Neural progenitor cell (in vitro differentiated cells): ENCODE measurements around the gene RGS11. TPM values are rescaled to one million over a fixed set of nuclear protein-coding genes. Genes with fewer than 3 reads are reported as not detected.

Source experiments
- DNase-seq: peaks from one replicate; pipeline ENCODE4 v3.0.0-alpha.2; 2016; ENCODE audit warnings: low spot score
- H2AFZ ChIP-seq: fragments of 200-600 bp; sonication (generic); replicated peaks from 2 replicates; pipeline ENCODE4 v1.6.1; 2016; ENCODE audit warnings: antibody characterized with exemption
- H3F3A ChIP-seq: fragments of 200-600 bp; sonication (generic); 2 replicates; pipeline ENCODE4 v1.6.1; 2016; ENCODE audit warnings: antibody characterized with exemption, low read depth
- H3K27ac ChIP-seq: fragments of 200-600 bp; sonication (generic); 2 replicates; pipeline ENCODE4 v1.5.1; 2016; ENCODE audit warnings: mild to moderate bottlenecking
- H3K27me3 ChIP-seq: fragments of 200-600 bp; sonication (generic); 2 replicates; pipeline ENCODE4 v1.6.1; 2016; ENCODE audit warnings: mild to moderate bottlenecking, moderate library complexity
- H3K36me3 ChIP-seq: fragments of 200-600 bp; sonication (generic); 2 replicates; pipeline ENCODE4 v1.5.1; 2016
- H3K4me1 ChIP-seq: fragments of 200-600 bp; sonication (generic); 2 replicates; pipeline ENCODE4 v1.6.1; 2016; ENCODE audit warnings: mixed run types
- H3K4me2 ChIP-seq: fragments of 200-600 bp; sonication (generic); 2 replicates; pipeline ENCODE4 v1.6.1; 2016
- H3K4me3 ChIP-seq: fragments of 200-600 bp; sonication (generic); 2 replicates; pipeline ENCODE4 v1.5.1; 2016
- H3K79me2 ChIP-seq: fragments of 200-600 bp; sonication (generic); 2 replicates; pipeline ENCODE4 v1.6.1; 2016; ENCODE audit warnings: low read depth
- H3K9ac ChIP-seq: fragments of 200-600 bp; sonication (generic); 2 replicates; pipeline ENCODE4 v1.6.1; 2016
- H3K9me3 ChIP-seq: fragments of 200-600 bp; sonication (generic); 2 replicates; pipeline ENCODE4 v1.5.1; 2016; ENCODE audit warnings: low read depth
- H4K20me1 ChIP-seq: fragments of 200-600 bp; sonication (generic); 2 replicates; pipeline ENCODE4 v1.6.1; 2016; ENCODE audit warnings: low read depth
- H3K27ac Mint-ChIP-seq: 3 replicates; pipeline ENCODE4 v1.8.0; 2021; ENCODE audit warnings: mixed read lengths
- H3K27me3 Mint-ChIP-seq: 2 replicates; pipeline ENCODE4 v1.8.0; 2022; ENCODE audit warnings: low read depth, mild to moderate bottlenecking, inconsistent platforms, moderate library complexity, mixed read lengths; ENCODE audit not compliant: insufficient read depth
- H3K36me3 Mint-ChIP-seq: 3 replicates; pipeline ENCODE4 v1.8.0; 2021; ENCODE audit warnings: mixed read lengths
- H3K4me1 Mint-ChIP-seq: 3 replicates; pipeline ENCODE4 v1.8.0; 2021; ENCODE audit warnings: mixed read lengths
- H3K4me3 Mint-ChIP-seq: 3 replicates; pipeline ENCODE4 v1.8.0; 2021; ENCODE audit warnings: mild to moderate bottlenecking, moderate library complexity, mixed read lengths
- H3K9me3 Mint-ChIP-seq: 3 replicates; pipeline ENCODE4 v1.8.0; 2020; ENCODE audit warnings: mixed read lengths
- CTCF ChIP-seq: fragments of 200-600 bp; sonication (generic); IDR thresholded peaks from 2 replicates; pipeline ENCODE4 v1.5.1; 2017; ENCODE audit warnings: antibody characterized with exemption, mild to moderate bottlenecking
- EZH2 ChIP-seq: fragments of 200-600 bp; sonication (generic); IDR thresholded peaks from 2 replicates; pipeline ENCODE4 v1.6.1; 2017; ENCODE audit warnings: antibody characterized with exemption, mild to moderate bottlenecking, moderate library complexity
- EZH2phosphoT487 ChIP-seq: fragments of 200-600 bp; sonication (generic); IDR thresholded peaks from 2 replicates; pipeline ENCODE4 v1.6.1; 2017; ENCODE audit warnings: antibody characterized with exemption
- total RNA-seq: library from RNA; depleted of rRNA; stranded (reverse); fragments of >200 nt; gene quantifications from 2 replicates; pipeline ENCODE4 v1.2.3, GENCODE V29; 2015; ENCODE audit warnings: low replicate concordance

Gene RGS11
- total RNA-seq, 1 donor from 2014 or later = 0.52 TPM

DNA sequence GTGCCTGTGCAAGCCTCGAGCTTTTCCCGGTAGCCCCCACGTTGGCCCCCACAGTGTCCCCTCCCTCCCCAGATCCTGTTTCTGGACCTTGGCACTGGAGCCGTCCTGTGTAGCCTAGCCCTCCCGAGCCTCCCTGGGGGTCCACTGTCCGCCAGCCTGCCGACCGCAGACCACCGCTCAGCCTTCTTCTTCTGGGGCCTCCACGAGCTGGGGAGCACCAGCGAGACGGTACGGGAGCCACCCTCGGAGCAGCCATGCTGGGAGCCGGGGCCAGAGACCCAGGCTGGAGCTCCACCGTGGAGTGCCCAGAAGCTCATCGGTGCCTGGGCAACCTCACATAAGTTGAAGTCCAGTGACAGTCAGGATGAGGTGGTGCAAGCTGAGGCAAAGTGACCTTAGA, 11.8 kb downstream of the RGS11 start:
- Mint-ChIP-seq H3K4me3 (no peak overlapping the region), H3K4me1 (peaks cover 7% of the 10 kb centered on the region), H3K27ac (no peak overlapping the region), H3K9me3 (no peaks in the 10 kb centered on the region), H3K36me3 (peaks cover 14% of the 10 kb centered on the region), H3K27me3 (peaks cover 8% of the 10 kb centered on the region)
- Histone ChIP-seq H3K4me2 (no peak overlapping the region), H3K36me3 (no peaks in the 10 kb centered on the region), H3K4me1 (no peaks in the 10 kb centered on the region), H3K9ac (no peak overlapping the region), H4K20me1 (no peaks in the 10 kb centered on the region), H3K9me3 (no peaks in the 10 kb centered on the region), H3K27ac (no peak overlapping the region), H3K4me3 (no peak overlapping the region), H2AFZ (no peak overlapping the region), H3K27me3 (no peaks in the 10 kb centered on the region), H3K79me2 (no peaks in the 10 kb centered on the region), H3F3A (peaks cover 19% of the 10 kb centered on the region)
- DNase-seq = no peak
- TF ChIP-seq CTCF = no peak

- Histone ChIP-seq H3K27me3 (no peaks in the 10 kb centered on the region), H3F3A (peaks cover 15% of the 10 kb centered on the region), H3K36me3 (no peaks in the 10 kb centered on the region), H3K79me2 (no peaks in the 10 kb centered on the region), H3K4me3 (no peak overlapping the region), H3K9me3 (no peaks in the 10 kb centered on the region), H3K9ac (no peak overlapping the region), H2AFZ (no peak overlapping the region), H3K27ac (no peak overlapping the region), H4K20me1 (no peaks in the 10 kb centered on the region), H3K4me2 (no peak overlapping the region), H3K4me1 (no peaks in the 10 kb centered on the region)
- peaks cover 4% of the 10 kb centered on the region for H3K4me1 Mint-ChIP-seq
- H3K4me3 Mint-ChIP-seq = no peak overlapping the region
- TF ChIP-seq EZH2phosphoT487 = no peak
- TF ChIP-seq CTCF = no peak
- TF ChIP-seq EZH2 = no peak
- peaks cover 8% of the 10 kb centered on the region for H3K27me3 Mint-ChIP-seq
- H3K9me3 Mint-ChIP-seq = no peaks in the 10 kb centered on the region
- H3K27ac Mint-ChIP-seq = no peak overlapping the region
- peaks cover 15% of the 10 kb centered on the region for H3K36me3 Mint-ChIP-seq
- DNase-seq = no peak
Measured at GRCh38 chr16:263182-263774, 12.5 kb downstream of the RGS11 start.

GRCh38 chr16:262121-262745, 13.5 kb downstream of the RGS11 start:
- Histone ChIP-seq H3K4me2 (no peak overlapping the region), H2AFZ (no peak overlapping the region), H3K9me3 (no peaks in the 10 kb centered on the region), H3K27ac (no peak overlapping the region), H4K20me1 (no peaks in the 10 kb centered on the region), H3K4me1 (no peaks in the 10 kb centered on the region), H3K27me3 (no peaks in the 10 kb centered on the region), H3K36me3 (no peaks in the 10 kb centered on the region), H3K4me3 (no peak overlapping the region), H3K79me2 (no peaks in the 10 kb centered on the region), H3F3A (peaks cover 5% of the 10 kb centered on the region), H3K9ac (no peak overlapping the region)
- TF ChIP-seq CTCF (no peak), EZH2 (no peak), EZH2phosphoT487 (no peak)
- H3K4me1 Mint-ChIP-seq = no peaks in the 10 kb centered on the region
- DNase-seq = no peak
- no peaks in the 10 kb centered on the region for H3K9me3 Mint-ChIP-seq
- H3K36me3 Mint-ChIP-seq = peaks cover 18% of the 10 kb centered on the region
- H3K4me3 Mint-ChIP-seq = no peak overlapping the region
- H3K27ac Mint-ChIP-seq = no peak overlapping the region
- H3K27me3 Mint-ChIP-seq = peaks cover 3% of the 10 kb centered on the region
